DND-41 (cell line): ENCODE measurements around the gene MYO3A.

Source experiments
- EZH2 ChIP-seq: IDR thresholded peaks from 3 replicates; pipeline ENCODE4 v1.6.1; 2012; ENCODE audit warnings: borderline replicate concordance, low read depth, mild to moderate bottlenecking, moderate library complexity, low read length, inconsistent platforms; ENCODE audit not compliant: severe bottlenecking
- TF ChIP-seq, protein P1 (sequence below): IDR thresholded peaks from 2 replicates; pipeline ENCODE4 v1.5.1; 2012; ENCODE audit warnings: borderline replicate concordance, low read length, moderate library complexity, mild to moderate bottlenecking; ENCODE audit not compliant: poor library complexity, severe bottlenecking; ENCODE audit errors: extremely low read depth

DNA sequence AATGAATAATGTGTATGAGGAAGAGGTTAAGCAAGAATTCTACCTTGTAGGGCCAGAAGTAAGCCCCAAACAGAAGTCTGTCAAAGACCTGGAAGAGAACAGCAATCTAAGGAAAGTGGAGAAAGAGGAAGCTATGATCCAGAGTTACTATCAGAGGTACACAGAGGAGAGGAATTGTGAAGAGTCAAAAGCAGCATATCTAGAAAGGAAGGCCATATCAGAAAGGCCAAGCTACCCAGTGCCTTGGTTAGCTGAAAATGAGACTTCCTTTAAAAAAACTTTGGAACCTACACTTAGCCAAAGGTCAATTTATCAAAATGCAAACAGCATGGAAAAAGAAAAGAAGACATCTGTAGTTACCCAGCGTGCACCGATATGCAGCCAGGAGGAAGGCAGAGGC, 239.8 kb downstream of the MYO3A start:
- TF ChIP-seq EZH2 = no peak
- TF ChIP-seq, protein P1, sequence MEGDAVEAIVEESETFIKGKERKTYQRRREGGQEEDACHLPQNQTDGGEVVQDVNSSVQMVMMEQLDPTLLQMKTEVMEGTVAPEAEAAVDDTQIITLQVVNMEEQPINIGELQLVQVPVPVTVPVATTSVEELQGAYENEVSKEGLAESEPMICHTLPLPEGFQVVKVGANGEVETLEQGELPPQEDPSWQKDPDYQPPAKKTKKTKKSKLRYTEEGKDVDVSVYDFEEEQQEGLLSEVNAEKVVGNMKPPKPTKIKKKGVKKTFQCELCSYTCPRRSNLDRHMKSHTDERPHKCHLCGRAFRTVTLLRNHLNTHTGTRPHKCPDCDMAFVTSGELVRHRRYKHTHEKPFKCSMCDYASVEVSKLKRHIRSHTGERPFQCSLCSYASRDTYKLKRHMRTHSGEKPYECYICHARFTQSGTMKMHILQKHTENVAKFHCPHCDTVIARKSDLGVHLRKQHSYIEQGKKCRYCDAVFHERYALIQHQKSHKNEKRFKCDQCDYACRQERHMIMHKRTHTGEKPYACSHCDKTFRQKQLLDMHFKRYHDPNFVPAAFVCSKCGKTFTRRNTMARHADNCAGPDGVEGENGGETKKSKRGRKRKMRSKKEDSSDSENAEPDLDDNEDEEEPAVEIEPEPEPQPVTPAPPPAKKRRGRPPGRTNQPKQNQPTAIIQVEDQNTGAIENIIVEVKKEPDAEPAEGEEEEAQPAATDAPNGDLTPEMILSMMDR = no peak
